Measurements from ENCODE around the gene FBXO11. TPM values are rescaled to one million over a fixed set of nuclear protein-coding genes. Genes with fewer than 3 reads are reported as not detected.

FBXO11 gene
- total RNA-seq, 1 experiment from 2014 or later, result 25.4 TPM

Other genes starting within 250 kb of the FBXO11 start
- gene MSH6, start 123.4 kb downstream of the FBXO11 start, total RNA-seq (2014; rRNA removed), result 70.3 and 87.7 TPM in 2 replicates